M059J (cell line): Measurements from ENCODE around the gene DTX3L. TPM values are rescaled to one million over a fixed set of nuclear protein-coding genes. Genes with fewer than 3 reads are reported as not detected.
"Not testable (repeated sequence)": the region's sequence is repeated elsewhere in the genome, so short reads cannot be mapped to it uniquely, and the experiment has no call there.

Source experiments
- DNase-seq: peaks from one replicate; pipeline ENCODE4 v3.0.0-alpha.2; 2012; ENCODE audit warnings: low read depth
- total RNA-seq: library from RNA; depleted of rRNA; stranded (reverse); fragments of >200 nt; shearing (Covaris generic); gene quantifications from 2 replicates; pipeline ENCODE4 v1.2.3, GENCODE V29; 2014

DTX3L gene
- total RNA-seq, 1 experiment from 2014 or later: 174 TPM

DNA sequence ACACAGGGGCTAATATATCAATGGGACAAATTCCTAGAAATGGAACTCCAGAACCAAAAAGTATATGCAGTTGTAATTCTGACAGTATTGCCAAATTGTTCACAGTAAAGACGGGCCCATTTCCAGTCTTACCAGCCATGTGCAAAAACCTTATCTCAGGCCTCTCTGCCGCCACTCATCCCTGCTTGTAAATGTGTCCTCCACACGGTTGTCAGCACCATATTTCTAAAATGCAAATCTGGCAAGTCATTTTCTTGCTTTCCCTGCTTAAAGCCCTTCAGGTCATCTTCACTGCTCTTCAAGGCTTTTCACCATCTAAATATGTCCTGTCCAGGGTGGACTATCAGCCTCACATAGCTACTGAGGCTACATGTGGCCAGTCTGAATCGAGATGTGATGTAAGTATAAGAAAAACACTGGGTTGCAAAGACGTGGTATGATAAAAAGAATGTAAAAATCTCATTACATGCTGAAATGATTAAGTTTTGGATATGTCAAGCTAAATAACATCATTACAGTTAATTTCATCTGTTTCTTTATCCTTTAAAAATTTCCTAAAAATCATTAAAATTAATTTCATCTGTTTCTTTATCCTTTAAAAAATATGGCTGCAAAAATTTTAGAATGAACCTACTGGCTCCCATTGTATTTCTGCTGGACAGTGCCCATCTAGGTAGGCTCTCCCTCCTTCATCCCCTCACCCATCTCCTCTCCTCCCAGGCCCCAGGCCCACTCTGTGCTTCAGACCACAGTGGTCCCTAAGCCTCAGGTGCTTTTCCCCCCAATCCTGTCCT, 1.0 kb upstream of the DTX3L start:
- DNase-seq: no peak

DNA sequence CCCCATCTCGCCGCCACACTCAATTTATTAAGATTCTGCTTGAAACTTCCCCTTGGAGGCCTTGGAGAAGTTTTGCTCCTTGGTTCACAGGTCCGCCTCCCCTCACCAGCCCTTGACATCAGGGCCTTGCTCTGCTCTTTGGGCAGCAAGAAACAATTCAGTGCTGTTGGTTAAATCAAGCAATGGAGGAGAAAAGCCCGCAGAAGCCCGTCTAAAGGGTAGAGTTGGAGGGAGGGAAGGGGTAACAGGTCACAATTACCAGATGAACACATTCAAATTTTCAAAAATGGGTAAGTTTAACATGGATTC, 467 bp upstream of the DTX3L start:
- DNase-seq: peak; percentile 41

DNA sequence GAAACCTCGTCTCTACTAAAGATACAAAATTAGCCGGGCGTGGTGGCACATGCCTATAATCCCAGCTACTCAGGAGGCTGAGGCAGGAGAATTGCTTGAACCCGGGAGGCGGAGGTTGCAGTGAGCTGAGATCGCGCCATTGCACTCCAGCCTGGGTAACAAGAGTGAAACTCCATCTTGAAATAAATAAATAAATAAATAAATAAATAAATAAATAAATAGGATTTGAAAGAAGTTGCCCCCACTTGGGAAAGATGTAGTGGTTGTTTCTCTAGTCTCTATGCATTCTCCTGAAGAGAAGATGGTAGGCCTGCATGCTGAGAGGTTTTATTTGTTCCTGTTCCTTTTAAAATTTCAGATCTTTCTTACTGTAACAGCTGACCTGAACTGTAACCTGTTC, 4.0 kb downstream of the DTX3L start:
- DNase-seq: not testable (repeated sequence)

DNA sequence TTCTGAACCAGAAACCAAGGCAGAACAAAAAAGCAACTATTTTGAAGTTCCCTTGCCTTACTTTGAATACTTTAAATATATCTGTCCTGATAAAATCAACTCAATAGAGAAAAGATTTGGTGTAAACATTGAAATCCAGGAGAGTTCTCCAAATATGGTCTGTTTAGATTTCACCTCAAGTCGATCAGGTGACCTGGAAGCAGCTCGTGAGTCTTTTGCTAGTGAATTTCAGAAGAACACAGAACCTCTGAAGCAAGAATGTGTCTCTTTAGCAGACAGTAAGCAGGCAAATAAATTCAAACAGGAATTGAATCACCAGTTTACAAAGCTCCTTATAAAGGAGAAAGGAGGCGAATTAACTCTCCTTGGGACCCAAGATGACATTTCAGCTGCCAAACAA, 4.6 kb downstream of the DTX3L start:
- no peak for DNase-seq

DNA sequence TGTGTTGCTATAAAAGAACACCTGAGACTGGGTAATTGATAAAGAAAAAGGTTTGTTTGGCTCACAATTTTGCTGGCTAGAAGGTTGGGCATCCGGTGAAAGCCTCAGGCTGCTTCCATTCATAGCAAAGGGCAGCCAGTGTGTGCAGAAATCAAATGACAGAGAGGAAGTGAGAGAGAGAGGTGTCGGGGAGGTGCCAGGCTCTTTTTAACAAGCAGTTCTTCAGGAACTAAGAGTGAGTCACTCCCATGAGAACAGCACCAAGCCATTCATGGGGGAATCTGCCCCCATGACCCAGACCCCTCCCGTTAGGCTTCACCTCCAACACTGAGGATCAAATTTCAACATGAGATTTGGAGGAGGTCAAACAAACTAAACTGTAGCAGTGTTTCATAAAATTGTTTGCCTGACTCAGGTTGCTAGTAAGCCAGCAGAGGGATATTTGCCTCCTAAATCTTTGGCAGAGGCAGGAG, 8.8 kb downstream of the DTX3L start:
- peak; percentile 96 for DNase-seq

DNA sequence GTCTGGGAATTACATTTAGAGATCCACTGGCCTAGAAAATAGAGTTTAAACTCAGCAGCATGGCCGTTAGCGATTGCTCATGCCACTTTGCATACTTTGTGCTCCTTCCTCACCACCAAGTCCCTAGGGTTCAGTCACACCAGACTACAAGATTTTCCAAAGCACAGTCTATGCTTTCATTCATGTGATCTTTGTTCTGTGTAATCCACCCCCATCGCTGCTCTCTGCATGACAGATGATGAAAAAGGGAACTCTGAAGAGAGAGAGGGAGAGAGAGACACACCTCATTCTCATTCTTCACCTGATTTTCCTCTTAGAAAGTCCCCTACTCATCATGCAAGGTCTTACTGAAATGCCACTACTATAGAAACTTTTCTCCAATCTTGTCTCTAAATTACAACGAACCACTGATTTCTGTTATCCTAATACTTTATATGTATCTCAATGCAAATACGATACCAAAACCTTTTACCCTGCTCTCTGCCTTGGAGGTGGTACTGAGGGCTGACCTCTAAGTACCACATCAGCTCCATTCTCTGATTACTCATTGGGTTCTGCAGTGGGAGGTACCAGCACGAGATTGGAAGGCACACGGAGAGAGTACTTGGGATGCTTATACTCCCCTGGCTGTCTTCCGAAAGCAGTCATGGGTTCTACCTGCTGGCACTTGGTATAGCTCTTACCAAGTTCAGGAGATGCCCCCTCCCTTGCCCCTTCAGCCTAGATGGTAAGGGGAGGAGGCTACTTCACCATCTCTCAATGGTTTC, 12.2 kb downstream of the DTX3L start:
- peak; percentile 29 for DNase-seq

DNA sequence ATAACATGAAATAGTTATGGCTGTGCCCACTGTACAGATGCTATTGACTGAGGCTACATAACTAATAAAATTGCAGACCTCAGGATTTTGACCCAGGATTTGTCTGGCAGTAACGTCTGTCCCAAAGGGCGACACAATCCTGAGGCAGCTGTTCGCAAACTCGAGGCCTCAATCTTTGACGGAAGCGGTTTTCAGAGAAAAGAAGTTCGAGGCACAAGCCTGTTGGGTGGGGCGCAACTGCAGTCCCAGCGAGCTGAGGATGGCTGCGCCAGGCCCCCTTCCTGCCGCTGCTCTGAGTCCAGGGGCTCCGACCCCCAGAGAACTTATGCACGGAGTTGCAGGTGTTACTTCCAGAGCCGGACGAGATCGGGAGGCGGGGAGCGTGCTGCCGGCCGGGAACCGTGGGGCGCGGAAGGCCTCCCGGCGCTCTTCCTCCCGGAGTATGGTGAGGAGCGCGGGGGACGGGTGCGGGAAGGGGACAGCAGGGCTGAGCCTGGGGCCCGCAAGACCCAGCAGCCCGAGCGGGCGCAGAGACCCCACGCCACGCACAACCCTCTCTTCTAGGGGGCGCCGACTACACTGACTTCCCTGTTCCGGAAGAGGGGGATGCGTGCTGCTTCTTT, 13.4 kb downstream of the DTX3L start, which contains the start of gene PARP15:
Gene PARP15 (plus strand): TSS at position 242 of the 623 bp plus-strand sequence. CDS start 18 bp downstream, at position 260.
- no peak for DNase-seq

DNA sequence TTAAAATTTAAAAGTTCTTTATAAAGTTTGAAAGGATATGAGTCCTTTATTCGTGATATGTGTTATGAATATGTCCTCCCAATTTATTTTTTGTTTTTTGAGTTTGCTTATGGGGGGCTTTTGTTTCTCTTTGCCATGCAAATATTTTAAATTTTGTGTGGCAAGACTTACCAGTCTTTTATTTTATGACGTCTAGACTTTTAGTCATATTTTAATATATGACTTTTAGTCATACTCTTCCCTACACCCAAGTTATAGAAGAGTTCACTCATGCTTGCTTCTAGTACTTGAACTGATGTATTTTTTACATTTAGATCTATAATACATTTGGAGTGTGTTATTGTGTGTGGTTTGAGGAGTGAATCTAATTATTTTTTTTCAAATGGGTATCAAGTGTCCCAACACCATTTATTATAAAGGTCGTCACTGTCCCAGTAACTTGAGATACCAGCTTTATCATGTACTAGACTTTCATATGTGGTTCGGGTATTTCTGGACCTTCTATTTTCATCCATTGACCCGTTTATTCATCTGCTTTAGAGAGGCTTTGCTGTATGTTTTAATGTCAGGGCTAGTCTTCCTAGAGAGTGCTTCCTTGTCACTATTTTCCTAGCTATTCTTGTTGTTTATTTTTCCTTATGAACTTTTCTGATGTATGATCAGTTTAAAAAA, 14.1 kb downstream of the DTX3L start:
- no peak for DNase-seq

DNA sequence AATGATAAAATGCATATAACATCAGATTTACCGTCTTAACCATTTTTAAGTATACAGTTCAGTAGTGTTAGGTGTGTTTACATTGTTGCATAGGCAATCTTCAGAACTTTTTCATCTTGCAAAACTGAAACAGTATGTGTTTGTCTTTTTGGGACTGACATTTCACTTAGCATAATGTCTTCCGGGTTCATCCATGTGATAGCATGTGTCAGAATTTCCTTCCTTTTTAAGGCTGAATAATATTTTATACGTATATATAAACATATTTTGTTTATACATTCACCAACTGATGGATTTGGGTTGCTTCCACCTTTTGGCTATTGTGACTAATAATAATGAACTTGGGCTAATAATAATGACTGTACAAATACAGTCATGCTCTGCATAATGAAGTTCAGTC, 16.3 kb downstream of the DTX3L start:
- DNase-seq: no peak

DNA sequence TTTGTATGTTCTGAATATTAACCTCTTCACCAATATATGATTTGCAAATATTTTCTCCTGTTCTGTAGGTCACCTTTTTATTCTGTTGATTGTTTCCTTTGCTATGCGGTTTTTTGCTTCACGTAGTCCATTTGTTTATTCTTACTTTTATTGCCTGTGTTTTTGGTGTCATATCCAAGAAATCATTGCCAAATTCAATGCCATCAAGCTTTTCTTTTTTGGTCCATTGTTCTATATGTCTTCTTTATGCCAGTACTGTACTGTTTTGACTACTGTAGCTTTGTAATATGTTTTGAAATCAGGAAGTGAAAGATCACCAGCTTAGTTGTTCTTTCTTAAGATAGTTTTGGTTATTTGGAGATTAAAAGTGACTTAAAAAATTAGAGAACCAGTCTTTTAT, 17.5 kb downstream of the DTX3L start:
- DNase-seq: no peak

DNA sequence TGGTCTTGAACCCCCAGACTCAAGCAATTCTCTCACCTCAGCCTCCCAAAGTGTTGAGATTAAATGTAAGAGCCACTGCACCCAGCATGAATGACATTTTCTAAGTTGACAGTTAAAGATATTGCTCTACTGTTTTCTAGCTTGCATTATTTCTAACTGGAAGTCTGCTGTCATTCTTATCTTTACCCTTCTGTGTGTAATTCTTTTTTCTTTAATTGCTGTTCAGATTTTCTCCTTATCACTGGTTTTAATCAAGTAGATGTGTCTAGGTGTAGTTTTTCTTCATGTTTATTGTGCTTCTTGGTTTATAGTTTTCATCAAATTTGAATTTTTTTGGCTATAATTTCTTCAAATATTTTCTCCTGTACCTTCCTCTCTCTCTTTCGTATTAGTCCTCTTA, 18.3 kb downstream of the DTX3L start:
- no peak for DNase-seq

DNA sequence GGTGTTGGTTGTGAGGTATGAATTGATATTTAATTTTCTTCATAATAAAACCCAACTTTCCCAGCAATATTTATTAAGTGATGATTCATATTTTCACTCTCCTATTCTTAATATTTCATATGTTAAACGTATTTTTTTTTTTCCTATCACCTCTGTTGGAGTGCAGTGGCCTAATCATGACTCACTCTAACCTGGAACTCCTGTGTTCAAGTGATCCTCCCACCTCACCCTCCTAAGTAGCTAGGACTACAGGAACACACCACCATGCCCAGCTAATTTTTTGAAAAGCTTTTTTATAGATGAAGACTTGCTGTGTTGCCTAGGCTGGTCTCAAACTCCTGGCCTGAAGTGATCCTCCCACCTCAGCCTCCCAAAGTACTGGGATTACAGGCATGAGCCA, 22.0 kb downstream of the DTX3L start:
- no peak for DNase-seq

DNA sequence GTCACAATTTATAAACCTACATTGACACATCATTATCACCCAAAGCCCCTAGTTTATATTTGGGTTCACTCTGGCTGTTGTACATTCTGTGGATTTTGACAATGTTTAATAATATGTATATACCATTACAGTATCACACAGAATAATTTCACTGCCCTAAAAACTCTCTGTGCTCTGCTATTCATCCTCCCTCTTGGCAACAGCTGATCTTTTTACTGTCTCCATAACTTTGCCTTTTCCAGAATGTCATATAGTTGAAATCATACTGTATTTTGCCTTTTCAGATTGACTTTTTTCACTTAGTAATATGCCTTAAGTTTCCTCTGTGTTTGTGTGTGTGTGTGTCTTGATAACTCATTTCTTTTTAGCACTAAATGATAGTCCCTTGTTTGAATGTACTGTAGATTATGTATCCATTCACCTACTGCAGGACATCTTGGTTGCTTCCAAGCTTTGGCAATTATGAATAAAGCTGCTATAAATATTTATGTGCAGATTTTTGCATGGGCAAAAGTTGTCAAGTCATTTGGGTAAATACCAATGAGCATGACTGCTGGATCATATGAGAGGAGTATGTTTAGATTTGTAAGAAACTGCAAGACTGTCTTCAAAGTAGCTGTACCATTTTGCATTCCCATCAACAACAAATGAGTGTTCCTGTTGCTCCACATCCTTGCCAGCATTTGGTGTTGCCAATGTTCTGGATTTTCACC, 22.8 kb downstream of the DTX3L start:
- no peak for DNase-seq

DNA sequence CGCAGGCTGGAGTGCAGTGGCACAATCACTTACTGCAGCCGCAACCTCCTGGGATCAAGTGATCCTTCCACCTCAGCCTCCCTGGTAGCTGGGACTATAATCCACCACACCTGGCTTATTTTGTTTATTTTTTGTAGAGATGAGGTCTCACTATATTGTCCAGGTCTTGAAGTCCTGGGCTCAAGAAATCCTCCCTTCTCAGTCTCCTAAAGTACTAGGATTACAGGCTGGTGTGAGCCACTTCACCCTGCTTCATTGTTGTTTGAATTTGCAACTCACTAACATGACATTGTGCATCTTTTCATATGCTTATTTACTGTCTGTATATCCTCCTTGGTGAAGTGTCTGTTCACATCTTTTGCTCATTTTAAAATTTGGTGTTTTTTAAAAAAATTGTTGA, 23.4 kb downstream of the DTX3L start:
- DNase-seq: no peak

DNA sequence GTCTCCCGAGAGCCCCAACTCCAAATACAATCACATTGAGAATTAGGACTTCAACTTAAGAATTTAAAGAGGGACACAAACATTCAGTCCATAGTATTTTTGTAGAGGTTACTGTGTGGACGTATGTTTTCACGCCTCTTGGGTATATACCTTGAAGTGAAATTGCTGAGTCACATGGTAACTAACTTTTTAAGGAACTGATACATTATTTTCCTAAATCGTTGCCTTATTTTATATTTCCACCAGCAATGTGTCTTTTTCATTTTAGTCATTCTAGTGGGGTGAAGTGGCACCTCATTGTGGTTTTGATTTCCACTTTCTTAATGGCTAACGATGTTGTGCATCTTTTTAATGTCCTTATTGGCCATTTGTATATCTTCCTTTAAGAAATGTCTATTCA, 25.2 kb downstream of the DTX3L start:
- no peak for DNase-seq

DNA sequence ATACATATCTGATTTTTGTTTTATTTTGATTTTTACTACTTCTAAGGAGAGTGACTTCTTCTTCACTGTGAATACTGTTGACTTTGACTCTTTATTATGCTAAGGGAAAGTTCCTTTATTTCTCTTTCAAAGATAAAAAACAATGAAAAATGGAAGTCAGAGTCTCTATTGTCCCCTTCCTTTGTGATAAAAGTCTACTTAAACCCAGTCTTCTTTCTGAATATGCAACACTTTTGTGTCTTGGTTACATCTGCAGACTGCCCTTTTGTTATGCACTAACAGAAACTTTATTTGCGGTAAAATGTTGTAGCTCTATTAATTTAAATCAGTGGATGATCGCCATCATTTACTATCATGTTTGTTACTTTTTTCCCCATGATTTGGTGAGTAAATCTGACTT, 26.5 kb downstream of the DTX3L start:
- DNase-seq: no peak

DNA sequence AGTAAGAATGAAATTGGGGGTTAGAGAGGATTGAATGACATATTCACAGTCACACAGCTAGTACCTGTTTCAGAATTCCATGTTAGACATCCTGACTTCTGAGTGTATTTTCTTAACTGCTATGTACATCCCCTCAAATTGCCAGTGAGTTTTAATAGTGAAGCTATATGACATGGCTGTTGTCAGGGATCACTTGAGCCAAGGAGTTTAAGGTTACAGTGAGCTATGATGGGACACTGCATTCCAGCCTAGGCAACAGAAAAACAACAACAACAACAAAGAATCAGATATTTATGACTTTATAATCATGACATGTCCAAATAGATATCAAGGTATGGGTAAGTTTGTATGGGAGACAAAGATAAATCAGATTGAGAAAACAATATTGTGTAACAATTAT, 29.9 kb downstream of the DTX3L start:
- DNase-seq: no peak

DNA sequence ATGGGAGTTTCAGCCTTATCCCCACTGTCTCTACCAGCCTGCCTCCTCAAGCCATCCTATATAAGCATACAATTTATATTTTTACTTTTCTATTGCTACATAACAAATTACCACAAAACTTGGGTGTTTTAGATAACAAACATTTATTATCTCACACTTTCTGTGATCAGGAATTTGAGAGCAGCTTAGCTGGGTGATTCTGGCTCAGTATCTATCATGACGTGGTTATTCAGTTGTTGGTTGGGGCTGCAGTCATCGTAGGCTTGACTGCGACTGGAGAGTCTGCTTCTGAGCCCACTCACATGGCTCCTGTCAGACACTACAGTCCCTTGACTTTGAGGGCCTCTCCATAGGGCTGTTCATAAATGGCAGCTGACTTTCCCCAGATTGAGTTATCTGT, 34.0 kb downstream of the DTX3L start:
- DNase-seq: no peak

DNA sequence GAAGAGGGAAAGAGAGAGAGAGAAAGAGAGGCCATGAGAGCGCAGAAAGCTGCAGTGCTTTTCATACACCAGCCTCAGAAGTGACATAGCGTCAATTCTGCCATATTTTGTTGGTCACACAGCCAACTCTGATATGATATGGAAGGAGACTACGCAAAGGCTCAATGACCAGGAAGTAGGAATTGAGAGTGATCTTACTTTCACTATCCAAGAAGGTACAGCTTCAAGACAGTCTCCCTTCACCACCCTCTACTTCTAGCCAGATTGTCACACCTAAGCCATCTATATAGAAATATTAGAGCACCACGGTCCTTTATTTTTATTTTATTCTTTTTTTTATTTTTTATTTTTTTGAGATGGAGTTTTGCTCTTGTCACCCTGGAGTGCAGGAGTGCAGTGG, 34.4 kb downstream of the DTX3L start:
- no peak for DNase-seq

DNA sequence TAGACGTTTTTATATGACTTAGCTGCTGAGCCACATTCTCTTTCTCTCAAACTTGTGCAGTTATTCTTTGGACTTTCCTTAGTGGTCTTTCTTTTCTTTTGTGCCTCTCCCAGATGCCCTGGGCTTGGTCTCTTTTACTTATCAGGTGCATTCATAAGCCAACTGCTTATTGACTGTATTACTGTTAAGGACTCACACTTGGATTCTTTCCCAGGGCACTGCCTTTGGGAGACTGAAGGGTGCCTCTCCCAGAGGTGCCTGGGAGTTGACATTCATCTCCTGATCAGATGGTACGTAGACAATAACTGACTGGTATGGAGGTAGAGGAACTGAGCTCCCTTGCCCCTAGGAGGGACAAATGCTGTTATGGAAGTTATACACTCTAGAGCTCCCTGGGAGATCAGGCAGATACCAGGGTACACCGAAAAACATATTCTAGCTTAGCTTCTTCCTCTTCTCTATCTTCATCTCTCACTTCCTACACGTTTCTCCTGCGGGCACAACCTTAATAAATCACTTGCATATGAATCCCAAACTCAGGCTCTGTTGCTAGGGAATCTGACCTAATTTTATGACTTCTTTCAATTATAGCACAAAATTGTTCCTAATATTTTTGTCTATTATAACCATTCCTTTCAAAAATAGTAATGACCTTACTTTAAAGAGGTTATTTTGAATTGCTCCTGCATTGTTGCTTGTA, 38.0 kb downstream of the DTX3L start:
- DNase-seq: no peak

DNA sequence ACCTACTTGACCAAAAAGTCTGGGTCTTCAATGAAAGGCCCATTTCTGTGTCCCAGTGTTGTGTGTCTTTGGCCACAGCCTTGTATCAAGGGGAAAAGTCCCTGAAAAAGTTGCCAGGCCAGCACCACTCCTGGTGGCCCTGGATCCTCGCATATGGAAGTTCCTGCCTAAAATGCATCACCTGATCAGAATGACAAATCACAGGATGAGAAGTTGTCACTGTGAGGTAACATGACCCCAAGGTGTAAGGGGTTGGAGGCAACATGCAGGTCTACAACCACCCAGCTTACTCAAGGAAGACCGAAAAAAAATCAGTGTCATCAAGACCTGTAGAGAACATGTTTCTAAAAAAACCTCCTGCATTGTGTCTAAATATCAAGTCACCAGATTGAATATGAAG, 38.9 kb downstream of the DTX3L start:
- DNase-seq: no peak
